Keratinocyte (primary cell): Measurements from ENCODE around the gene ADIPOR2.
"Not testable (repeated sequence)": the region's sequence is repeated elsewhere in the genome, so short reads cannot be mapped to it uniquely, and the experiment has no call there.

Source experiments
- EZH2 ChIP-seq: IDR thresholded peaks from one replicate; pipeline ENCODE4 v1.6.1; 2012; ENCODE audit warnings: inconsistent platforms, mild to moderate bottlenecking, low read length, moderate library complexity
- TF ChIP-seq, protein P1 (sequence below), 3 experiments: IDR thresholded peaks in 1 of 3; conservative IDR thresholded peaks in 1 of 3; optimal IDR thresholded peaks in 1 of 3; 2 replicates in 2 of 3; 3 replicates in 1 of 3; pipeline versions ENCODE3 to v1.5.1; 2011; ENCODE audit warnings: low read length in 3 of 3, mild to moderate bottlenecking in 3 of 3, moderate library complexity in 2 of 3, control low read depth in 1 of 3, inconsistent platforms in 1 of 3; ENCODE audit not compliant: insufficient read depth in 2 of 3; ENCODE audit errors: extremely low read depth in 1 of 3

GRCh38 chr12:1710870-1711269, 20.0 kb downstream of the ADIPOR2 start:
- TF ChIP-seq, protein P1, sequence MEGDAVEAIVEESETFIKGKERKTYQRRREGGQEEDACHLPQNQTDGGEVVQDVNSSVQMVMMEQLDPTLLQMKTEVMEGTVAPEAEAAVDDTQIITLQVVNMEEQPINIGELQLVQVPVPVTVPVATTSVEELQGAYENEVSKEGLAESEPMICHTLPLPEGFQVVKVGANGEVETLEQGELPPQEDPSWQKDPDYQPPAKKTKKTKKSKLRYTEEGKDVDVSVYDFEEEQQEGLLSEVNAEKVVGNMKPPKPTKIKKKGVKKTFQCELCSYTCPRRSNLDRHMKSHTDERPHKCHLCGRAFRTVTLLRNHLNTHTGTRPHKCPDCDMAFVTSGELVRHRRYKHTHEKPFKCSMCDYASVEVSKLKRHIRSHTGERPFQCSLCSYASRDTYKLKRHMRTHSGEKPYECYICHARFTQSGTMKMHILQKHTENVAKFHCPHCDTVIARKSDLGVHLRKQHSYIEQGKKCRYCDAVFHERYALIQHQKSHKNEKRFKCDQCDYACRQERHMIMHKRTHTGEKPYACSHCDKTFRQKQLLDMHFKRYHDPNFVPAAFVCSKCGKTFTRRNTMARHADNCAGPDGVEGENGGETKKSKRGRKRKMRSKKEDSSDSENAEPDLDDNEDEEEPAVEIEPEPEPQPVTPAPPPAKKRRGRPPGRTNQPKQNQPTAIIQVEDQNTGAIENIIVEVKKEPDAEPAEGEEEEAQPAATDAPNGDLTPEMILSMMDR (optimal IDR thresholded peaks at IDR 0.05 in 1 of 3, IDR thresholded peaks at IDR 0.05 in 1 of 3, conservative IDR thresholded peaks at IDR 0.05 in 1 of 3; ENCODE audit: extremely low read depth in 1 of 3, insufficient read depth in 2 of 3, low read length in 3 of 3): not testable (repeated sequence)
- not testable (repeated sequence) for TF ChIP-seq EZH2
